GM11168 (cell line): ENCODE measurements around the gene SEMA3D.

Experiments
- in situ Hi-C: fragments of 300-500 bp; cut with MboI; formaldehyde crosslinking; loops from one replicate; pipeline ENCODE4 v1.12.0; 2022; ENCODE audit warnings: low sequenced_read_pairs; ENCODE audit not compliant: unreplicated experiment

Gene SEMA3D

GRCh38 chr7:84948634-84949033, 238.2 kb downstream of the SEMA3D start:
- in situ Hi-C loops: no loop called here

- in situ Hi-C loops: no loop called here
These were observed 240.3 kb downstream of the SEMA3D start for GRCh38 chr7:84946549-84946948.
